HEK293T (cell line): ENCODE results near the gene WNK1.

ENCODE experiments used
- FOXK2 ChIP-seq: fragments of 450-650 bp; IDR thresholded peaks from 2 replicates; pipeline ENCODE4 v1.6.1; 2016; ENCODE audit warnings: mild to moderate bottlenecking
- HDGF ChIP-seq: fragments of 450-650 bp; IDR thresholded peaks from 2 replicates; pipeline ENCODE4 v1.6.1; 2017; ENCODE audit warnings: antibody characterized with exemption, borderline replicate concordance
- PKNOX1 ChIP-seq: fragments of 450-650 bp; IDR thresholded peaks from 2 replicates; pipeline ENCODE4 v1.6.1; 2016
- TARDBP ChIP-seq: fragments of 450-650 bp; IDR thresholded peaks from 2 replicates; pipeline ENCODE4 v1.6.1; 2016

GRCh38 chr12:828726-829395 is 76.5 kb downstream of the WNK1 start:
- no peak for TF ChIP-seq TARDBP
- TF ChIP-seq HDGF: no peak
- TF ChIP-seq FOXK2: no peak
- no peak for TF ChIP-seq PKNOX1
